AG09319 (cell line): ENCODE measurements around the gene S100A13.
A peak's percentile ranks its signal among the peaks of the same experiment; 100 is the strongest.

Experiments
- DNase-seq: peaks from one replicate; pipeline ENCODE4 v3.0.0-alpha.2; 2010; ENCODE audit warnings: low read depth; ENCODE audit errors: extremely low read depth
- CTCF ChIP-seq: IDR thresholded peaks from 2 replicates; pipeline ENCODE4 v1.5.1; 2011; ENCODE audit warnings: low read depth, mild to moderate bottlenecking, inconsistent platforms, low read length, moderate library complexity

The S100A13 gene

GRCh38 chr1:153636312-153636711 is 9.0 kb upstream of the S100A13 start:
- DNase-seq = no peak
- TF ChIP-seq CTCF = no peak

GRCh38 chr1:153635872-153636271 is 8.6 kb upstream of the S100A13 start:
- DNase-seq = no peak
- TF ChIP-seq CTCF = no peak

- peak; percentile 97 for DNase-seq
- no peak for TF ChIP-seq CTCF
Measured at GRCh38 chr1:153633754-153634665, 6.7 kb upstream of the S100A13 start, which contains the start of gene CHTOP. Gene CHTOP (plus strand): TSS chr1:153634066. CDS start chr1:153636589, 2,523 bp downstream.

DNA sequence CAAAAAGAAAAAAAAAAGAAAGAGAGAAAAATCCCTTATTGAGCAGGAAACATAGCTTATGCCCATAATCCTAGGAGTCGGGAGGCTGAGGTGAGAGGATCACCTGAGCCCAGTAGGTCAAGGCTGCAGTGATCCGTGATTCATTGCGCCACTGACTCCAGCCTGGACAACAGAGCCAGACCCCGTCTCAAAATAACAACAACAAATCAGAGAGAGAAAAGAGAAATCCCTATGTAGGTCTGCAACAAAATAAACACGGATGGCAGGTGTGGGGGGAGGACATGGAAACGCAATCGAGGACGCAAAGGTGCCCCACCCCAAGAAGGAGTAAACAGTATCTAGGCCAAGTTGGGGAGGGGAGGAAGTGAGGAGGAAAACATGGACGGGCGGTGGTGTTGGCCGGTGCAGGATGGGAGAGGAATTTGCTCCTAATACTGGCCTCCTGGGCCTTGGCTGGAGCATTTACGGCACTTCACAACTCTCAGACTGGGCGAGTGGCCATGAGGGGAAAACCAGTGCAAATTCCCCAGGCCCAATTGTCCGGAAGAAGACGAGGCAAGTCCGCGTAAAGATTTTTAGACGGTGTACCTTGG is 6.0 kb upstream of the S100A13 start:
- no peak for TF ChIP-seq CTCF
- DNase-seq = no peak

- DNase-seq = no peak
- TF ChIP-seq CTCF = no peak
Measured at GRCh38 chr1:153631047-153632022, 4.0 kb upstream of the S100A13 start.

- no peak for DNase-seq
Measured at GRCh38 chr1:153630384-153630783, 3.1 kb upstream of the S100A13 start.

More at GRCh38 chr1:153630384-153630783, 3.1 kb upstream of the S100A13 start:
- no peak for TF ChIP-seq CTCF
